ENCODE data around the gene MMP24.
"Not testable (repeated sequence)": the region's sequence is repeated elsewhere in the genome, so short reads cannot be mapped to it uniquely, and the experiment has no call there.

Gene MMP24

DNA sequence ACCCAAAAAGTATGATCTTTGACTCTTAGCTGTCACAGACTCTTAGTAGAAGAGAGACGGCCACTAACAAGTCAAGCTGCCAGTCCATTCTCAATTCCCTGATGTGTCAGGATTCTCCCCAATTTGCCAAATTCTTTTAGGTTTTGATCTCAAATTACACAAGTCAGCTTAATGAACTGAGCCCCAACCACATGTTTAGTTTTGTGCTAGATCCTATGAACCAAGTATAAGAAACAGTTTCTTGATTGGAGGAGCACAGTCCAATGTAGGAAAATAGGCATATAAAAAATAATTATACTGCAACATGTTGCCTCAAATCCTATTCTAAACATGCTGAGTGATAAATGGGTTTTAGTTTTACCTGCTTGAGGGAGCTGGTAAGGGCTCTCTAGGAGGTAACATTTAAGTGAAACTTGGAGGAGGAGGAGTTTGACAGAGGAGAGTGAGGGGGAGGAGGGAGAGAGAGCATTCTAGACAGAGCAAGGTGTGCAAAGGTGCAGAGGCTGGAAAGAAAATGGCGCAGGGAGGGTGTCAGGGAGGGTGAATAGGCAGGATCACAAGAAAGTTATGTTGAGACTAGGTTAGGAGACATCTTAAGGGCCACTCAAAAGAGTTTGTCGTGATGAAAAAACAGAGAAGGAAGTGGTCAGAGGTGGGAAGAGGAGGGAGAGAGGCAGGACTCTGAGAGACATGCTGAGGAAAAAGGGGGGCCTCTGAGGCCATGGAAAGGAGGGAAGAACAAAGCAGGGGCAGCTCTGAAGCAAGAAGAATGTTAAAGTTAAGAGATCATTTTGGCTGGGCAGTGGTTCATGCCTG lies 88.5 kb downstream of the MMP24 start:
- TF ChIP-seq, protein P1, sequence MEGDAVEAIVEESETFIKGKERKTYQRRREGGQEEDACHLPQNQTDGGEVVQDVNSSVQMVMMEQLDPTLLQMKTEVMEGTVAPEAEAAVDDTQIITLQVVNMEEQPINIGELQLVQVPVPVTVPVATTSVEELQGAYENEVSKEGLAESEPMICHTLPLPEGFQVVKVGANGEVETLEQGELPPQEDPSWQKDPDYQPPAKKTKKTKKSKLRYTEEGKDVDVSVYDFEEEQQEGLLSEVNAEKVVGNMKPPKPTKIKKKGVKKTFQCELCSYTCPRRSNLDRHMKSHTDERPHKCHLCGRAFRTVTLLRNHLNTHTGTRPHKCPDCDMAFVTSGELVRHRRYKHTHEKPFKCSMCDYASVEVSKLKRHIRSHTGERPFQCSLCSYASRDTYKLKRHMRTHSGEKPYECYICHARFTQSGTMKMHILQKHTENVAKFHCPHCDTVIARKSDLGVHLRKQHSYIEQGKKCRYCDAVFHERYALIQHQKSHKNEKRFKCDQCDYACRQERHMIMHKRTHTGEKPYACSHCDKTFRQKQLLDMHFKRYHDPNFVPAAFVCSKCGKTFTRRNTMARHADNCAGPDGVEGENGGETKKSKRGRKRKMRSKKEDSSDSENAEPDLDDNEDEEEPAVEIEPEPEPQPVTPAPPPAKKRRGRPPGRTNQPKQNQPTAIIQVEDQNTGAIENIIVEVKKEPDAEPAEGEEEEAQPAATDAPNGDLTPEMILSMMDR (IDR thresholded peaks at IDR 0.05; ENCODE audit: low read depth, low read length, missing control alignments), result no peak
- no peak overlapping the region for H3K4me3 ChIP-seq (replicated peaks; ENCODE audit: low read depth, low read length)
- DNase-seq (ENCODE audit: extremely low read depth, low read depth), result no peak

DNA sequence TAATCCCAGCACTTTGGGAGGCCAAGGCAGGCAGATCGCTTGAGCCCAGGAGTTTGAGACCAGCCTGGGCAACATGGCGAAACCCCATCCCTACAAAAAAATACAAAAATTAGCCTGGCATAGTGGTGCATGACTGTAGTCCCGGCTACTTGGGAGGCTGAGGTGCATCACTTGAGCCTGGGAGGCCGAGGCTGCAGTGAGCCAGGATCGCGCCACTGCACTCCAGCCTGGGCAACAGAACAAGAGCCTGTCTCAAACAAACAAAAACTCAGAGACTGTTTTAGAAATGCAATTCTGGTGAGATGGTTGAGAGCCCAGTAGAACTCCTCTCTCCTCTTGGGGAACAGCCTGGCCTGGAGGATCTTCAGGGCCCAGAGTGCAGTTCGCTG lies 89.1 kb downstream of the MMP24 start:
- not testable (repeated sequence) for H3K4me3 ChIP-seq (replicated peaks; ENCODE audit: low read depth, low read length); DNase-seq (ENCODE audit: extremely low read depth, low read depth)

DNA sequence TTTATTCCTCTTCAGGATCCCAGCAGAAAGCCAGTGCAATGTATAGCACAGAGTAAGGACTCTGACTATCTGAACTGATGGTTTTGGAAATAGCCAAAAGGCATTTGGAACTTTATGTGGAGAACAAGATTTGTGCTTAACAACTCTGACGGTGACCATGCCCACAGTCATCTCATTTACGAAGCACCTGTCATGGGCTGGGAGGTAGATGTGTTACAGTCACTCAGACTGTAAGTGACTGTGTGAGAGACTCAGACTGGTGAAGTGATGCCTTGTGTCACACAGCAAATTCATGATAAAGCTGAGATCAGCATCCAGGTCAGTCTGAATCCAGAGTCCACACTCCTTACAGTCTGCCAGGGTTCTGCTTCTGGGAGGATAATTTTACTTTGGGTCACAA lies 89.6 kb downstream of the MMP24 start:
- no peak overlapping the region for H3K4me3 ChIP-seq (replicated peaks; ENCODE audit: low read depth, low read length)
- no peak for DNase-seq (ENCODE audit: extremely low read depth, low read depth)
- TF ChIP-seq, protein P1 (IDR thresholded peaks at IDR 0.05; ENCODE audit: low read depth, low read length, missing control alignments), result no peak

DNA sequence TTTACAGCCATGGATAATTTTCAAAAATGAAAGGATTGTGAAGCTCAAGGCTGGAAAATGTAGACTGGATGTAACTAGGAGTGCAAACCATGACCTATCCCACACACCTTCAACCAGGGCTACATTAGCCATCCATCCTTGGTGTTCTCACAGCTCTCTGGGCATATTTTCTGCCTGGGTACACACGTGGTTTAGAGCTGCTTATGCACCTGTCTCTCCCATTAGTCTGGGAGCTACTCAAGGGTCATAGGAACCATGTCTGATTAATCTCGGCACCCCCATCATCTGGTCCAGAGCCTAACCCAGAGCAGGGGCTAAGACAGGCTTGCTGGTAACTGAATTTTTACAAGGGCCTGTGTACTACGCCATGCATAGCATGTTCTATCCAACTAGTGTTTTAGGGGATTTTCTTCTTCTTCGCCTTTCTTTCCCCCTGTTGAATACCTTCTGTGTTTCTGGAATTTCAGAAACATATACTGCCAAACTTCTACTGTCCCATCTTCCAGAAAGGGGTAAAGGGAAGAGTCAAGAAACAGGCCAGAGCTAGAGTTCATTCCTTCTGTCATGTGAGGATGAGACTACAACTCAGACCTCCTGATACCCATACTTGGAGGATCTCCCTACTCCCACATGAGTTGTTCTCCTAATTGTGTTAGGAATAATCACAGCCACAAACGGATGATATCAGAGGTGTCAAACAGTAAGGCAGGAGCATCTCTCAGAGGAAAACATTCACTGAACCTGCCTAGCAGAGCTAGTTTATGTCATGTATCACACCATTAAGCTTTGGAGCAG lies 91.1 kb downstream of the MMP24 start:
- H3K4me3 ChIP-seq (replicated peaks; ENCODE audit: low read depth, low read length), result no peak overlapping the region
- TF ChIP-seq, protein P1 (IDR thresholded peaks at IDR 0.05; ENCODE audit: low read depth, low read length, missing control alignments), result no peak
- DNase-seq (ENCODE audit: extremely low read depth, low read depth), result no peak

DNA sequence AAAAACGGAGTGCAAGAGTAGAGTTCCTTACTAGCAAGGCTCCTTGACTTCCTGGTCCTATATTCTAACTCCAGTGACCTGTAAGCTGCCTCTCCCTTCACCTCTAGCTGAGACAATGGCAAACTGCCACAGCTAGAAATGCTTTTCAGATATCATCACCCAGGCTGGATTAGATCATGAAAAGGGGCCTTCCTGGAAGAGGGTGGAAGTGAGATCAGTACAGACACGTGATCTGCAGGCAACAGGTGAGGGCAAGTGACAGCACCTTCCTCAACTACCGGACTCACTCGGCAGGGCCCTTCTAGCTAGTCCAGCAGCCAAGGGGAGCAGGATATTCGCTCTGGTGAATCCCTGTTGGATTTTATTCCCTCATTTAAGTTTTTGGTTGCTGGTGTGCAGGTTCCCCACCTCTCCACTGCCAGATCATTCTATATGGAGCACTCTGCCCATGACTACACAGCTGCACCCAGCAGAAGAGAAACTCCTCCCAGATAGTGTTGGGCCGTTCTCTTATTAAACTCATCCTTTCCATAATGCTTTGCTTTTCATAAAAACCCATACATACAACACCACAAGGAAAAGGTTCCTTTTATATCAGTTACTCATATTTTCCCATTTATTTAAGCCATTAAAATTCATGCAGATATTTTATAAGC lies 92.1 kb downstream of the MMP24 start:
- DNase-seq (ENCODE audit: extremely low read depth, low read depth), result peak; percentile 79
- TF ChIP-seq, protein P1 (IDR thresholded peaks at IDR 0.05; ENCODE audit: low read depth, low read length, missing control alignments), result no peak
- H3K4me3 ChIP-seq (replicated peaks; ENCODE audit: low read depth, low read length), result no peak overlapping the region

DNA sequence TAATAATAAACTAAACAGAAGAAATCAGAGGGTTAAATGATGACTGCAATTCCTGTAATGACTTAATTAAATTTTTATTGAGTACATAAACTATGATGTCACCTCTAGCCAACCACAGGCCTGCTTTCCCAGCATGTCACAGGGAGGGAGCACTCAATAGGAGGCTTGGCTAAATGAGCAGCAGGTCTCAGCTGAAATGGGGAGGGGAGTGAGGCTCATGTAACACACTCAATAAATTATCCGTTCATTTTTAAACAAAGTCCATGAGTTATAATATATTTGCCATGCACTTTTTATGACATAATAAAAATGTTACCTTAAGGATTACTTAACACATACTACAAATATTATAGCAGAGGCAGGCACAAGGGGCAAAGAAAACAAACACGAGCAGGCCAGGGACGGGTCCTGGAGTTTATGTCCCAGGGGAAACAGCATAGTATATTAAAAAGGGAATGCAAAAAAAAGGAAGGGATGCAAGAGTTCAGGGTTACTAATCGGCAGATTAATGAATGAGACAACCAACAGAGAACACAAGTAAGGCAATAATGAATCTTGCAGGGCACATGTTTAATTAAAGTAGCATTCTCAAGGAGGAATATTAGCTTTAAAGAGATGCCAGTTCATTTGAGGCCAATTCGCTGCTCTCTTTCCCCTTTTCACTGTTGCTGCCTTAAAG lies 92.8 kb downstream of the MMP24 start:
- no peak for DNase-seq (ENCODE audit: extremely low read depth, low read depth)
- TF ChIP-seq, protein P1 (IDR thresholded peaks at IDR 0.05; ENCODE audit: low read depth, low read length, missing control alignments), result no peak
- H3K4me3 ChIP-seq (replicated peaks; ENCODE audit: low read depth, low read length), result no peak overlapping the region

Data from HFF-Myc (cell line).